CD14-positive monocyte (primary cell): ENCODE data around the gene HADHA. TPM values are rescaled to one million over a fixed set of nuclear protein-coding genes. Genes with fewer than 3 reads are reported as not detected.
A peak's percentile ranks its signal among the peaks of the same experiment; 100 is the strongest.

Experiments used
- DNase-seq, 3 donors: peaks; one replicate each; pipeline ENCODE4 v3.0.0-alpha.2; 2011 to 2022
- H2AFZ ChIP-seq: 2 replicates; pipeline ENCODE4 v1.6.0; 2012; ENCODE audit warnings: mild to moderate bottlenecking, low read depth, low read length, inconsistent platforms; ENCODE audit not compliant: insufficient read depth, poor library complexity, severe bottlenecking
- H3K27ac ChIP-seq, 2 donors: 1 replicate in 1 of 2; 2 replicates in 1 of 2; pipeline ENCODE4 v1.5.1; 2012 to 2013; ENCODE audit warnings: low read length in 2 of 2, control low read depth in 1 of 2, inconsistent platforms in 1 of 2, low read depth in 1 of 2, mild to moderate bottlenecking in 1 of 2
- H3K27me3 ChIP-seq, 2 donors: one replicate each; pipeline versions ENCODE4 v1.6.0 to v1.6.1; 2011 to 2013; ENCODE audit warnings: low read length in 2 of 2; ENCODE audit not compliant: control insufficient read depth in 2 of 2, insufficient read depth in 2 of 2
- H3K36me3 ChIP-seq, 2 donors: replicated peaks in 1 of 2; 1 replicate in 1 of 2; 2 replicates in 1 of 2; pipeline versions ENCODE4 v1.5.1 to v1.6.1; 2012 to 2013; ENCODE audit warnings: low read length in 2 of 2, control low read depth in 1 of 2, inconsistent platforms in 1 of 2, mild to moderate bottlenecking in 1 of 2; ENCODE audit not compliant: insufficient read depth in 2 of 2, control insufficient read depth in 1 of 2
- H3K4me1 ChIP-seq, 2 donors: 1 replicate in 1 of 2; 2 replicates in 1 of 2; pipeline versions ENCODE4 v1.5.1 to v1.6.1; 2012 to 2013; ENCODE audit warnings: low read length in 2 of 2, control low read depth in 1 of 2, inconsistent platforms in 1 of 2, mild to moderate bottlenecking in 1 of 2, moderate library complexity in 1 of 2; ENCODE audit not compliant: insufficient read depth in 2 of 2, control insufficient read depth in 1 of 2
- H3K4me2 ChIP-seq: replicated peaks from 2 replicates; pipeline ENCODE3; 2012; ENCODE audit warnings: low read length, moderate library complexity, mild to moderate bottlenecking; ENCODE audit not compliant: poor library complexity, severe bottlenecking; ENCODE audit errors: extremely low read depth
- H3K4me3 ChIP-seq, 3 experiments: fragments of 200-600 bp in 1 of 3; sonication (generic) in 1 of 3; replicated peaks in 1 of 3; 1 replicate in 2 of 3; 2 replicates in 1 of 3; pipeline ENCODE4 v1.5.1; 2011 to 2013; ENCODE audit warnings: low read length in 3 of 3, mild to moderate bottlenecking in 3 of 3, control low read depth in 2 of 3, low read depth in 2 of 3, inconsistent platforms in 1 of 3, moderate library complexity in 1 of 3
- H3K79me2 ChIP-seq: 2 replicates; pipeline ENCODE4 v1.6.0; 2012; ENCODE audit warnings: mild to moderate bottlenecking, control low read depth, inconsistent platforms, low read length, moderate library complexity; ENCODE audit not compliant: insufficient read depth
- H3K9ac ChIP-seq: 2 replicates; pipeline ENCODE4 v1.6.0; 2017; ENCODE audit warnings: low read length, mild to moderate bottlenecking; ENCODE audit not compliant: insufficient read depth, poor library complexity, severe bottlenecking
- H3K9me3 ChIP-seq, 2 donors: replicated peaks in 1 of 2; 1 replicate in 1 of 2; 2 replicates in 1 of 2; pipeline versions ENCODE4 v1.5.1 to v1.6.1; 2012 to 2013; ENCODE audit warnings: low read length in 2 of 2, control low read depth in 1 of 2; ENCODE audit not compliant: control insufficient read depth in 1 of 2, insufficient read depth in 1 of 2
- H4K20me1 ChIP-seq: 2 replicates; pipeline ENCODE4 v1.6.0; 2012; ENCODE audit warnings: mild to moderate bottlenecking, low read length, control low read depth, moderate library complexity; ENCODE audit not compliant: insufficient read depth
- H3K27ac Mint-ChIP-seq, 7 donors: one replicate each; pipeline ENCODE4 v1.8.0; 2020; ENCODE audit warnings: mild to moderate bottlenecking in 7 of 7, mixed read lengths in 7 of 7, moderate library complexity in 6 of 7, inconsistent platforms in 2 of 7
- H3K27me3 Mint-ChIP-seq, 3 donors: one replicate each; pipeline ENCODE4 v1.8.0; 2021 to 2022; ENCODE audit warnings: low read depth in 3 of 3, mild to moderate bottlenecking in 3 of 3, mixed read lengths in 3 of 3, moderate library complexity in 3 of 3, inconsistent platforms in 1 of 3
- H3K36me3 Mint-ChIP-seq, 2 donors: one replicate each; pipeline ENCODE4 v1.8.0; 2020; ENCODE audit warnings: mixed read lengths in 2 of 2, inconsistent platforms in 1 of 2, mild to moderate bottlenecking in 1 of 2
- H3K4me1 Mint-ChIP-seq: one replicate; pipeline ENCODE4 v1.8.0; 2020; ENCODE audit warnings: mild to moderate bottlenecking, mixed read lengths
- H3K4me3 Mint-ChIP-seq, 2 donors: one replicate each; pipeline ENCODE4 v1.8.0; 2020; ENCODE audit warnings: mild to moderate bottlenecking in 2 of 2, mixed read lengths in 2 of 2, moderate library complexity in 1 of 2
- H3K9me3 Mint-ChIP-seq, 7 donors: one replicate each; pipeline ENCODE4 v1.8.0; 2020 to 2022; ENCODE audit warnings: mixed read lengths in 7 of 7, mild to moderate bottlenecking in 6 of 7, moderate library complexity in 6 of 7, inconsistent platforms in 2 of 7
- WGBS: methylation state at CpG from one replicate; pipeline ENCODE4 v1.1.5; 2013; ENCODE audit warnings: missing lambda C conversion rate; ENCODE audit not compliant: insufficient coverage; 5-methylcytosine and 5-hydroxymethylcytosine counted together
- intact Hi-C, 2 donors: fragments of 100-400 bp; cut with micrococcal nuclease; formaldehyde crosslinking; loops; one replicate each; pipeline versions ENCODE4 v1.15.0 to v1.15.1; 2023
- polyA plus RNA-seq, 3 donors: library from polyadenylated mRNA; depleted of rRNA in 1 of 3; unstranded in 2 of 3; stranded (reverse) in 1 of 3; fragments of 300-500 nt in 2 of 3; fragments of >200 nt in 1 of 3; fragmentation: Illumina TruSeq in 2 of 3; gene quantifications; 1 replicate in 2 of 3; 2 replicates in 1 of 3; pipeline ENCODE4 v1.2.3, GENCODE V29; 2012 to 2021
- TF ChIP-seq, protein P1 (sequence below): fragments of 200-600 bp; IDR thresholded peaks from one replicate; pipeline ENCODE4 v1.8.0; 2022; ENCODE audit warnings: antibody characterized with exemption, mild to moderate bottlenecking

The HADHA gene
- polyA plus RNA-seq, 3 donors: 60.2 to 187 (median 155) TPM

GRCh38 chr2:26179446-26179913 lies 65.0 kb downstream of the HADHA start:
- no peaks in the 10 kb centered on the region for H4K20me1 ChIP-seq
- 29% methylated on average over 5 of the region's 12 CpGs for WGBS
- Mint-ChIP-seq H3K9me3 (peaks cover 0 to 4% (median 2%) of the 10 kb centered on the region in 7 donors), H3K27me3 (peaks cover 39 to 68% (median 47%) of the 10 kb centered on the region in 3 donors), H3K27ac (no peak overlapping the region), H3K4me3 (peak overlapping the region; percentile 59 to 84), H3K4me1 (peaks cover 20% of the 10 kb centered on the region), H3K36me3 (peaks cover 0 to 14% of the 10 kb centered on the region in 2 donors)
- H3K36me3 ChIP-seq: no peaks in the 10 kb centered on the region
- DNase-seq: no peak
- TF ChIP-seq, protein P1, sequence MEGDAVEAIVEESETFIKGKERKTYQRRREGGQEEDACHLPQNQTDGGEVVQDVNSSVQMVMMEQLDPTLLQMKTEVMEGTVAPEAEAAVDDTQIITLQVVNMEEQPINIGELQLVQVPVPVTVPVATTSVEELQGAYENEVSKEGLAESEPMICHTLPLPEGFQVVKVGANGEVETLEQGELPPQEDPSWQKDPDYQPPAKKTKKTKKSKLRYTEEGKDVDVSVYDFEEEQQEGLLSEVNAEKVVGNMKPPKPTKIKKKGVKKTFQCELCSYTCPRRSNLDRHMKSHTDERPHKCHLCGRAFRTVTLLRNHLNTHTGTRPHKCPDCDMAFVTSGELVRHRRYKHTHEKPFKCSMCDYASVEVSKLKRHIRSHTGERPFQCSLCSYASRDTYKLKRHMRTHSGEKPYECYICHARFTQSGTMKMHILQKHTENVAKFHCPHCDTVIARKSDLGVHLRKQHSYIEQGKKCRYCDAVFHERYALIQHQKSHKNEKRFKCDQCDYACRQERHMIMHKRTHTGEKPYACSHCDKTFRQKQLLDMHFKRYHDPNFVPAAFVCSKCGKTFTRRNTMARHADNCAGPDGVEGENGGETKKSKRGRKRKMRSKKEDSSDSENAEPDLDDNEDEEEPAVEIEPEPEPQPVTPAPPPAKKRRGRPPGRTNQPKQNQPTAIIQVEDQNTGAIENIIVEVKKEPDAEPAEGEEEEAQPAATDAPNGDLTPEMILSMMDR: no peak
- H3K9ac ChIP-seq: peak overlapping the region; percentile 40
- H3K27ac ChIP-seq: no peak overlapping the region
- peak overlapping the region in 1 of 3 experiments; percentile 75 for H3K4me3 ChIP-seq
- intact Hi-C loops: no loop called here
- H3K27me3 ChIP-seq: peaks cover 3 to 38% of the 10 kb centered on the region in 2 donors
- H2AFZ ChIP-seq: peak overlapping the region; percentile 80
- no peaks in the 10 kb centered on the region for H3K9me3 ChIP-seq
- no peaks in the 10 kb centered on the region for H3K79me2 ChIP-seq
- peak overlapping the region; percentile 72 for H3K4me2 ChIP-seq
- H3K4me1 ChIP-seq: peaks cover 13 to 19% of the 10 kb centered on the region in 2 donors

- H4K20me1 ChIP-seq: no peaks in the 10 kb centered on the region
- H3K9me3 Mint-ChIP-seq: peaks cover 0 to 6% (median 2%) of the 10 kb centered on the region in 7 donors
- peak overlapping the region; percentile 59 to 84 for H3K4me3 Mint-ChIP-seq
- TF ChIP-seq, protein P1: no peak
- intact Hi-C loops: no loop called here
- peak overlapping the region; percentile 80 for H2AFZ ChIP-seq
- peak overlapping the region; percentile 72 for H3K4me2 ChIP-seq
- peak; percentile 14 to 40 (median 25) for DNase-seq
- peak overlapping the region; percentile 26 to 75 (median 31) for H3K4me3 ChIP-seq
- WGBS: 3% methylated on average over 41 of the region's 48 CpGs
- H3K27me3 ChIP-seq: peaks cover 8 to 42% of the 10 kb centered on the region in 2 donors
- no peak overlapping the region for H3K27ac Mint-ChIP-seq
- H3K9me3 ChIP-seq: no peaks in the 10 kb centered on the region
- peaks cover 20% of the 10 kb centered on the region for H3K4me1 Mint-ChIP-seq
- peaks cover 10 to 14% of the 10 kb centered on the region in 2 donors for H3K4me1 ChIP-seq
- H3K36me3 Mint-ChIP-seq: peaks cover 2 to 16% of the 10 kb centered on the region in 2 donors
- H3K36me3 ChIP-seq: no peaks in the 10 kb centered on the region
- no peaks in the 10 kb centered on the region for H3K79me2 ChIP-seq
- H3K9ac ChIP-seq: peak overlapping the region; percentile 40
- peaks cover 44 to 71% (median 50%) of the 10 kb centered on the region in 3 donors for H3K27me3 Mint-ChIP-seq
- no peak overlapping the region for H3K27ac ChIP-seq
These were observed 65.5 kb downstream of the HADHA start for GRCh38 chr2:26178746-26179436.
